NCI-H524 treated with DMSO at 0.1 percent for 48 hours (cell line): Measurements from ENCODE around the gene YPEL2.

ENCODE experiments used
- DNase-seq: peaks from one replicate; lab custom pipeline; 2025; lab: John Stamatoyannopoulos, UW

Gene YPEL2

DNA sequence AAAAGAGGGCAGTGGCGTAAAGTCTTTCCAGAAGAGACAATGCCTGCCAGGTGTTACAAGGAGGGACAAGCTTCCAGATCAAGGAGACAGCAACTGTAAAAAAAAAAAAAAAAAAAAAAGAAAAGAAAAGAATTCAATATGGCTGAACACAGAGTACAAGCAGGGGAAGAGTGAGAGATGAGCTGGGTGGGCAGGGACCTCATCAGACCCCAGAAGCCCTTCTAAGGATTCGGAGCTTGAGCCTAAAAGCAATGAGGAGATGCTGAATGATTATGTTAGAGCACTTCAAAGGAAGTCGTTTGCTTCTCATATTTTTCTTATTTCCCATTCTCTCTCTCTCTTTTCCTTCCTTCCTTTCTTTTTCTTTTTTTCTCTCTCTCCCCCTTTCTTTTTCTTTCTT lies 103.0 kb downstream of the YPEL2 start:
- no peak for DNase-seq

- no peak for DNase-seq
Observed at GRCh38 chr17:59435238-59435637, 103.8 kb downstream of the YPEL2 start.

- DNase-seq, result no peak
Observed at GRCh38 chr17:59436900-59437299, 105.4 kb downstream of the YPEL2 start.

DNA sequence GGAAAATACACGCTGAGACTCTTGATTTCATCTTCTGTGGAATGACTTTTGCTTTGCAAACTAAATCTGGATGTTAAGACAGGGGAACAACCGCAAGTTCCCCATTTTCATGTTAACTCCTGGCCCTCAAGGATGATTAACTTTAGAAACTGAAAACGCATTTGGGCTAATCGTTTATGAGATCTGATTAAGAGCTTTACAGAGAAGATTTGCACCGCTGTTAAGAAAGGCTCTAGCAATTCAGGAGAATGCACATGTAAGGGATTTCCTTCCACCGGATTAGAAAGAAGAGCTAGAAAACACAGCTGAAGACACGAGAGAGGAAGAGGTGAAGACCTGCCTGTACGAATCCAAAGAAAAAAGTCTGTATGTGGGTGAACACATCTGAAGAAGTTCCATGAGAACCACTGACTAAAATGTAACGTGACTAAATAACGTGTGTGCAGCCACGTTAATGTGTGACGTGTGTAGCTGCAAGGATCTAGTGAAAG lies 106.4 kb downstream of the YPEL2 start:
- peak; percentile 4 for DNase-seq

GRCh38 chr17:59439262-59439661 lies 107.8 kb downstream of the YPEL2 start:
- DNase-seq, result no peak

GRCh38 chr17:59439741-59440211 lies 108.3 kb downstream of the YPEL2 start:
- DNase-seq, result no peak

GRCh38 chr17:59440757-59441463 lies 109.5 kb downstream of the YPEL2 start:
- peak; percentile 64 for DNase-seq

DNA sequence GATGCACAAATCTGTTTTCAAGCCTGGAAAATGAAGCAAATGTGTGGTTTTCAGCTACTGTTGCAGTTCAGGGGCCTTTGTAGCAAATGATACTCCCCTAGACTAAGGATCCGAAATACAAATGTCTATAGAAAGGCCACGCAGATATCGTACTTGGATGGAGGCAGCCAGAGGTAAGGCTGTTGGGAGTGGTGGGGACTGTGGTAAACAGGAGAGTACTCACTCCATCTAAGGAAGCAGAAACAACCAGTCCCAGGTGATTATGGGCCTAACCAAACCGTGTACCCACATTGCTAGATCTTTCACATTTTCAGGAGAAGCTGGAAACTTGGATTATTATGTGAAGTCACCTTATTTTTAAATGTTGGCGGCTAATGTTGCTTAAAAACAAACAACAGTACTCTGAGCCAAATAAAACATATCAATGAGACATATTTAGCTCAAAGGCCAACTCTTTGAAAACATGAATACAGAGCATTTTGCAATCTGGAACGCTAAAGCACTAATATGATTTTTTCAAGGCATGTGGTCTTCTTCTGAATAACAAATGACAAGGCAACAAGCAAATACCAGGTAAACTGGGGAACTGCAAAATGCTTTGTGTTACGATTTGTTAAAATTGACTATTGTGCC lies 110.1 kb downstream of the YPEL2 start:
- DNase-seq, result no peak

GRCh38 chr17:59443106-59443505 lies 111.7 kb downstream of the YPEL2 start:
- DNase-seq, result no peak
